CD4-positive, alpha-beta memory T cell (primary cell): Measurements from ENCODE around the gene PSMB3. TPM values are rescaled to one million over a fixed set of nuclear protein-coding genes. Genes with fewer than 3 reads are reported as not detected.
A peak's percentile ranks its signal among the peaks of the same experiment; 100 is the strongest.

Source experiments
- CTCF ChIA-PET: fragments of 350-600 bp; sonication (Branson Sonifier 250); formaldehyde crosslinking; loops from one replicate; lab custom pipeline; 2021; ENCODE audit warnings: inconsistent platforms; ENCODE audit not compliant: partially characterized antibody; lab: Charles Lee
- POLR2A ChIA-PET: fragments of 350-600 bp; sonication (Branson Sonifier 250); formaldehyde crosslinking; loops from one replicate; lab custom pipeline; 2021; ENCODE audit not compliant: partially characterized antibody; lab: Charles Lee
- DNase-seq, 5 donors: peaks; one replicate each; pipeline versions ENCODE4 v3.0.0 to v3.0.0-alpha.2; 2020 to 2022; ENCODE audit warnings: mixed read lengths in 1 of 5
- H3K27ac ChIP-seq: one replicate; pipeline ENCODE4 v1.7.0; 2013; ENCODE audit warnings: low read depth, low read length
- H3K27me3 ChIP-seq: 2 replicates; pipeline ENCODE4 v1.7.0; 2013; ENCODE audit warnings: mild to moderate bottlenecking, low read length, moderate library complexity; ENCODE audit not compliant: insufficient read depth
- H3K36me3 ChIP-seq: 2 replicates; pipeline ENCODE4 v1.7.0; 2013; ENCODE audit warnings: mild to moderate bottlenecking, low read length, moderate library complexity; ENCODE audit not compliant: insufficient read depth
- H3K4me1 ChIP-seq: 2 replicates; pipeline ENCODE4 v1.7.0; 2013; ENCODE audit warnings: mild to moderate bottlenecking, low read length, moderate library complexity; ENCODE audit not compliant: insufficient read depth
- H3K4me3 ChIP-seq, 2 donors: one replicate each; pipeline ENCODE4 v1.7.0; 2013; ENCODE audit warnings: low read length in 2 of 2, mild to moderate bottlenecking in 1 of 2
- H3K9me3 ChIP-seq, 2 donors: one replicate each; pipeline ENCODE4 v1.7.0; 2013; ENCODE audit warnings: low read length in 2 of 2, control low read depth in 1 of 2; ENCODE audit not compliant: control insufficient read depth in 1 of 2
- H3K27ac Mint-ChIP-seq, 7 donors: one replicate each; pipeline ENCODE4 v1.8.0; 2020 to 2021; ENCODE audit warnings: mixed read lengths in 7 of 7, mild to moderate bottlenecking in 6 of 7, inconsistent platforms in 3 of 7, moderate library complexity in 3 of 7
- H3K27me3 Mint-ChIP-seq, 2 donors: one replicate each; pipeline ENCODE4 v1.8.0; 2020 to 2021; ENCODE audit warnings: mixed read lengths in 2 of 2
- H3K36me3 Mint-ChIP-seq, 2 donors: one replicate each; pipeline ENCODE4 v1.8.0; 2020 to 2021; ENCODE audit warnings: mixed read lengths in 2 of 2, inconsistent platforms in 1 of 2, mild to moderate bottlenecking in 1 of 2
- H3K4me1 Mint-ChIP-seq, 4 donors: one replicate each; pipeline ENCODE4 v1.8.0; 2020 to 2021; ENCODE audit warnings: mixed read lengths in 4 of 4, mild to moderate bottlenecking in 1 of 4
- H3K4me3 Mint-ChIP-seq, 8 donors: one replicate each; pipeline ENCODE4 v1.8.0; 2020 to 2021; ENCODE audit warnings: mixed read lengths in 8 of 8, mild to moderate bottlenecking in 7 of 8, moderate library complexity in 6 of 8, inconsistent platforms in 3 of 8
- H3K9me3 Mint-ChIP-seq, 8 donors: one replicate each; pipeline ENCODE4 v1.8.0; 2020 to 2021; ENCODE audit warnings: mixed read lengths in 8 of 8, mild to moderate bottlenecking in 5 of 8, inconsistent platforms in 3 of 8, moderate library complexity in 1 of 8
- intact Hi-C: fragments of 100-400 bp; cut with micrococcal nuclease; formaldehyde crosslinking; loops from one replicate; pipeline ENCODE4 v1.15.1; 2023
- polyA plus RNA-seq, 2 donors: library from polyadenylated mRNA; unstranded; fragments of 300-500 nt; fragmentation: Illumina TruSeq; gene quantifications; one replicate each; pipeline ENCODE4 v1.2.3, GENCODE V29; 2021
- total RNA-seq, 2 experiments: library from RNA; stranded (reverse); gene quantifications; one replicate each; pipeline ENCODE4 v1.2.3, GENCODE V29; 2021

PSMB3 gene
- total and polyA plus RNA-seq, 4 experiments from 2014 or later, result 93.5 to 517 (median 245) TPM

GRCh38 chr17:38746004-38746848, 6.3 kb upstream of the PSMB3 start:
- ChIA-PET CTCF (interaction anchor here (2.8 kb wide), 1 partner anchor 11 kb away, joined by 17 read pairs; no protein-coding TSS in a partner anchor), POLR2A (interaction anchor here (1.4 to 1.8 kb wide), 2 partner anchors 18 kb away, joined by 4 read pairs; no protein-coding TSS in a partner anchor)
- no peak for DNase-seq
- Mint-ChIP-seq H3K27ac (peak overlapping the region in 1 of 7 donors; percentile 38), H3K36me3 (peaks cover 0 to 3% of the 10 kb centered on the region in 2 donors), H3K4me1 (peaks cover 13 to 28% (median 21%) of the 10 kb centered on the region in 4 donors), H3K9me3 (peaks cover 0 to under 1% (median 0%) of the 10 kb centered on the region in 8 donors), H3K4me3 (peak overlapping the region in 6 of 8 donors; percentile 6 to 70 (median 44)), H3K27me3 (peaks cover 22 to 25% of the 10 kb centered on the region in 2 donors)
- Histone ChIP-seq H3K36me3 (no peaks in the 10 kb centered on the region), H3K9me3 (no peaks in the 10 kb centered on the region), H3K27ac (no peak overlapping the region), H3K4me1 (peaks cover 42% of the 10 kb centered on the region), H3K4me3 (no peak overlapping the region), H3K27me3 (peaks cover 37% of the 10 kb centered on the region)
- intact Hi-C loops, result no loop called here

- peaks cover 17 to 35% (median 26%) of the 10 kb centered on the region in 4 donors for H3K4me1 Mint-ChIP-seq
- DNase-seq, result no peak
- peaks cover 0 to 7% (median 0%) of the 10 kb centered on the region in 8 donors for H3K9me3 Mint-ChIP-seq
- Histone ChIP-seq H3K27me3 (peaks cover 37% of the 10 kb centered on the region), H3K36me3 (no peaks in the 10 kb centered on the region), H3K27ac (no peak overlapping the region), H3K4me3 (no peak overlapping the region), H3K4me1 (peaks cover 46% of the 10 kb centered on the region), H3K9me3 (no peaks in the 10 kb centered on the region)
- peak overlapping the region in 6 of 8 donors; percentile 25 to 70 (median 58) for H3K4me3 Mint-ChIP-seq
- peak overlapping the region in 1 of 7 donors; percentile 38 for H3K27ac Mint-ChIP-seq
- ChIA-PET POLR2A (interaction anchor here (1.4 kb wide), 1 partner anchor 18 kb away, joined by 4 read pairs; no protein-coding TSS in a partner anchor), CTCF (interaction anchor here (2.8 kb wide), 1 partner anchor 12 kb away, joined by 17 read pairs; no protein-coding TSS in a partner anchor)
- intact Hi-C loops, result no loop called here
- H3K36me3 Mint-ChIP-seq, result peaks cover 0 to 8% of the 10 kb centered on the region in 2 donors
- peaks cover 26 to 28% of the 10 kb centered on the region in 2 donors for H3K27me3 Mint-ChIP-seq
Measured at GRCh38 chr17:38746849-38747462, 5.6 kb upstream of the PSMB3 start.

GRCh38 chr17:38747463-38748148, 4.9 kb upstream of the PSMB3 start:
- Histone ChIP-seq H3K27me3 (peaks cover 37% of the 10 kb centered on the region), H3K36me3 (no peaks in the 10 kb centered on the region), H3K27ac (no peak overlapping the region), H3K4me3 (no peak overlapping the region), H3K9me3 (no peaks in the 10 kb centered on the region), H3K4me1 (peaks cover 46% of the 10 kb centered on the region)
- intact Hi-C loops, result no loop called here
- Mint-ChIP-seq H3K4me1 (peaks cover 20 to 41% (median 28%) of the 10 kb centered on the region in 4 donors), H3K9me3 (peaks cover 0 to 14% (median 0%) of the 10 kb centered on the region in 8 donors), H3K36me3 (peaks cover 2 to 15% of the 10 kb centered on the region in 2 donors), H3K27ac (no peak overlapping the region), H3K4me3 (peak overlapping the region in 5 of 8 donors; percentile 59 to 76 (median 70)), H3K27me3 (peaks cover 23 to 27% of the 10 kb centered on the region in 2 donors)
- CTCF ChIA-PET, result no interaction called here
- peak in 2 of 5 donors; percentile 33 to 34 for DNase-seq
- POLR2A ChIA-PET, result interaction anchor here (1.4 kb wide), 1 partner anchor 19 kb away, joined by 4 read pairs; no protein-coding TSS in a partner anchor

GRCh38 chr17:38748149-38748891, 4.2 kb upstream of the PSMB3 start, which contains the start of gene PCGF2:
Gene PCGF2 (minus strand): TSS chr17:38748336. CDS start chr17:38740402, 7,934 bp downstream.
- H3K27me3 Mint-ChIP-seq, result peaks cover 23 to 27% of the 10 kb centered on the region in 2 donors

GRCh38 chr17:38748892-38749222, 3.7 kb upstream of the PSMB3 start:
- H3K27me3 ChIP-seq, result peaks cover 37% of the 10 kb centered on the region
- H3K9me3 ChIP-seq, result no peaks in the 10 kb centered on the region
- H3K4me3 Mint-ChIP-seq, result peak overlapping the region in 4 of 8 donors; percentile 65 to 78 (median 72)
- H3K4me1 ChIP-seq, result peaks cover 55% of the 10 kb centered on the region
- H3K4me3 ChIP-seq, result peak overlapping the region in 1 of 2 donors; percentile 51
- intact Hi-C loops, result no loop called here
- peaks cover 23 to 27% of the 10 kb centered on the region in 2 donors for H3K27me3 Mint-ChIP-seq
- no peaks in the 10 kb centered on the region for H3K36me3 ChIP-seq
- CTCF ChIA-PET, result no interaction called here
- H3K36me3 Mint-ChIP-seq, result peaks cover 6 to 19% of the 10 kb centered on the region in 2 donors
- peaks cover 0 to 14% (median 0%) of the 10 kb centered on the region in 8 donors for H3K9me3 Mint-ChIP-seq
- no peak for DNase-seq
- peaks cover 23 to 52% (median 36%) of the 10 kb centered on the region in 4 donors for H3K4me1 Mint-ChIP-seq
- H3K27ac Mint-ChIP-seq, result no peak overlapping the region
- no peak overlapping the region for H3K27ac ChIP-seq
- POLR2A ChIA-PET, result interaction anchor here (0.6 to 5.5 kb wide), 3 partner anchors 18 to 43 kb away, joined by 3 to 50 read pairs (median 5); partner anchors contain the start of gene MLLT6

More at GRCh38 chr17:38748149-38748891, 4.2 kb upstream of the PSMB3 start, which contains the start of gene PCGF2:
- Mint-ChIP-seq H3K4me3 (peak within 1 kb of the TSS; percentile 63 to 99 (median 75)), H3K4me1 (peaks cover 20 to 46% (median 32%) of the 10 kb centered on the region in 4 donors), H3K27ac (no peak within 1 kb of the TSS), H3K36me3 (peaks cover 3 to 16% of the 10 kb centered on the region in 2 donors), H3K9me3 (peaks cover 0 to 14% (median 0%) of the 10 kb centered on the region in 8 donors)
- Histone ChIP-seq H3K4me3 (peak within 1 kb of the TSS; percentile 11 to 51), H3K4me1 (peaks cover 50% of the 10 kb centered on the region), H3K36me3 (no peaks in the 10 kb centered on the region), H3K9me3 (no peaks in the 10 kb centered on the region), H3K27me3 (peaks cover 37% of the 10 kb centered on the region), H3K27ac (no peak within 1 kb of the TSS)
- ChIA-PET POLR2A (interaction anchor here (1.8 to 5.5 kb wide), 2 partner anchors 17 to 43 kb away, joined by 5 to 50 read pairs; partner anchors contain the start of gene MLLT6), CTCF (no interaction called here)
- intact Hi-C loops, result no loop called here
- peak in 1 of 5 donors; percentile 35 for DNase-seq
